Measurements from ENCODE around the gene BACH2.
"Not testable (repeated sequence)": the region's sequence is repeated elsewhere in the genome, so short reads cannot be mapped to it uniquely, and the experiment has no call there.

BACH2 gene

GRCh38 chr6:90146024-90146423, 150.6 kb downstream of the BACH2 start:
- no peaks in the 10 kb centered on the region for H3K36me3 ChIP-seq (ENCODE audit: control insufficient read depth, insufficient read depth, low read length)
- H3K9ac ChIP-seq (ENCODE audit: low read length): no peak overlapping the region
- no peak overlapping the region for H3K4me3 ChIP-seq (ENCODE audit: low read length)
- no peaks in the 10 kb centered on the region for H3K9me3 ChIP-seq (ENCODE audit: control insufficient read depth, low read length)
- no peaks in the 10 kb centered on the region for H3K27me3 ChIP-seq (ENCODE audit: control insufficient read depth, insufficient read depth, low read length)
- H3K4me1 ChIP-seq (ENCODE audit: control insufficient read depth, insufficient read depth, low read length): no peaks in the 10 kb centered on the region

DNA sequence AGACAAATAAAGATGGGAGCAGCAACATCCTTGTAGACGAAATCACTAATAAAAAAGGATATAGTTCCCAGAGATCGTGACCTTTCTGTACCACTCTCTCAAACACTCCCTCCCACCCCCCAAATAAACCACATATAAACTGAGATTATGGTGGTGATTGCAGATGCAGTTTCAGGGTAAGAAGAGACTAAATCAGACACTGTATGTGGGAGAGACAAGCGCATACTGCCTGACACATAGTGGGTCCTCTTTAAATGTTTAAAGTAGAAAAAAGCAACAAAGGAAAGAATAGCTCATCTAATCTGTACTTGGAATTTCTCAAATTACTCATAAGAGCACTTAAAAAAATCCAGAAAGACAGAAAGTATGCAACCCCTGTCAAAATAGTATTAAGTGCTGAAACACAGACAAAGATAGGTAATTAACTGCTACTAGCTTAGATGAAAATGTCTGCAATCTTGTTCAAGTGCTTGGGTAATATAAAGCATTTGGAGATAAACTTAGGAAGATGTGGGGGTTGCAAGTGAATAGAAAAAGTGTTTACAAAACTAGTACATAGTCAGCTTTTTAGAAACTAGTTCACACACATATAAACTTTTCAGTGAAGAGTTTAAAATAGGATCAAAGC, 151.6 kb downstream of the BACH2 start:
- Histone ChIP-seq H3K27me3 (ENCODE audit: control insufficient read depth, insufficient read depth, low read length) (no peaks in the 10 kb centered on the region), H3K36me3 (ENCODE audit: control insufficient read depth, insufficient read depth, low read length) (no peaks in the 10 kb centered on the region), H3K4me3 (ENCODE audit: low read length) (no peak overlapping the region)

GRCh38 chr6:90144396-90144795, 152.2 kb downstream of the BACH2 start:
- H3K27me3 ChIP-seq (ENCODE audit: control insufficient read depth, insufficient read depth, low read length): no peaks in the 10 kb centered on the region
- H3K9me3 ChIP-seq (ENCODE audit: control insufficient read depth, low read length): no peaks in the 10 kb centered on the region
- no peak overlapping the region for H3K9ac ChIP-seq (ENCODE audit: low read length)
- H3K4me3 ChIP-seq (ENCODE audit: low read length): no peak overlapping the region
- no peaks in the 10 kb centered on the region for H3K36me3 ChIP-seq (ENCODE audit: control insufficient read depth, insufficient read depth, low read length)
- H3K4me1 ChIP-seq (ENCODE audit: control insufficient read depth, insufficient read depth, low read length): no peaks in the 10 kb centered on the region

More for the DNA sequence above, 151.6 kb downstream of the BACH2 start:
- Histone ChIP-seq H3K4me1 (ENCODE audit: control insufficient read depth, insufficient read depth, low read length) (no peaks in the 10 kb centered on the region), H3K9me3 (ENCODE audit: control insufficient read depth, low read length) (no peaks in the 10 kb centered on the region), H3K9ac (ENCODE audit: low read length) (no peak overlapping the region)

GRCh38 chr6:90140683-90141082, 156.0 kb downstream of the BACH2 start:
- Histone ChIP-seq H3K27me3 (ENCODE audit: control insufficient read depth, insufficient read depth, low read length) (no peaks in the 10 kb centered on the region), H3K4me1 (ENCODE audit: control insufficient read depth, insufficient read depth, low read length) (no peaks in the 10 kb centered on the region), H3K36me3 (ENCODE audit: control insufficient read depth, insufficient read depth, low read length) (no peaks in the 10 kb centered on the region), H3K4me3 (ENCODE audit: low read length) (no peak overlapping the region), H3K9me3 (ENCODE audit: control insufficient read depth, low read length) (no peaks in the 10 kb centered on the region), H3K9ac (ENCODE audit: low read length) (no peak overlapping the region)

- H3K9ac ChIP-seq (ENCODE audit: low read length): no peak overlapping the region
- no peaks in the 10 kb centered on the region for H3K27me3 ChIP-seq (ENCODE audit: control insufficient read depth, insufficient read depth, low read length)
- H3K36me3 ChIP-seq (ENCODE audit: control insufficient read depth, insufficient read depth, low read length): no peaks in the 10 kb centered on the region
- H3K4me1 ChIP-seq (ENCODE audit: control insufficient read depth, insufficient read depth, low read length): no peaks in the 10 kb centered on the region
- no peaks in the 10 kb centered on the region for H3K9me3 ChIP-seq (ENCODE audit: control insufficient read depth, low read length)
- H3K4me3 ChIP-seq (ENCODE audit: low read length): no peak overlapping the region
These were observed 157.3 kb downstream of the BACH2 start for GRCh38 chr6:90139272-90139817.

- H3K4me1 ChIP-seq (ENCODE audit: control insufficient read depth, insufficient read depth, low read length): no peaks in the 10 kb centered on the region
- no peak overlapping the region for H3K9ac ChIP-seq (ENCODE audit: low read length)
- H3K27me3 ChIP-seq (ENCODE audit: control insufficient read depth, insufficient read depth, low read length): no peaks in the 10 kb centered on the region
- no peak overlapping the region for H3K4me3 ChIP-seq (ENCODE audit: low read length)
- no peaks in the 10 kb centered on the region for H3K36me3 ChIP-seq (ENCODE audit: control insufficient read depth, insufficient read depth, low read length)
- no peaks in the 10 kb centered on the region for H3K9me3 ChIP-seq (ENCODE audit: control insufficient read depth, low read length)
These were observed 159.6 kb downstream of the BACH2 start for GRCh38 chr6:90136837-90137568.

DNA sequence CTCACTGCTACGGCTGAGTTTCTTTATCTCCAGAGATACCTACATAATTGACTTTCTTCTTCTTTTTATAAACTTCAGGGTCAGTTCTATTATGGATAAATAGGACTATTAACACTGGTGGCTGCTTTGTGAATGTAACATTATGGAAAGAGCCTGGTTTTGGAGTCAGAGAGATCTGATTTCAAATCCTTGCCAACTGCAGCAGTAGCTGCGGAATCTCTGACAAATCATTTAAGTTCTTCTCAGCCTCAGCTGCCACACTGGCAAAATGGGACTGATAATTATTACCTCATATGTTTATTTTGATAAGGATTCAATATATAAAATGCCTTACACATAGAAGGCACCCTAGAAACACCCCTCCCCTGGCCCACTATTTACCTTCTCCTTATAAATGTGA, 160.5 kb downstream of the BACH2 start:
- Histone ChIP-seq H3K9ac (ENCODE audit: low read length) (no peak overlapping the region), H3K4me1 (ENCODE audit: control insufficient read depth, insufficient read depth, low read length) (no peaks in the 10 kb centered on the region), H3K9me3 (ENCODE audit: control insufficient read depth, low read length) (no peaks in the 10 kb centered on the region), H3K4me3 (ENCODE audit: low read length) (no peak overlapping the region), H3K27me3 (ENCODE audit: control insufficient read depth, insufficient read depth, low read length) (no peaks in the 10 kb centered on the region), H3K36me3 (ENCODE audit: control insufficient read depth, insufficient read depth, low read length) (no peaks in the 10 kb centered on the region)

- Histone ChIP-seq H3K4me3 (ENCODE audit: low read length) (no peak overlapping the region), H3K27me3 (ENCODE audit: control insufficient read depth, insufficient read depth, low read length) (no peaks in the 10 kb centered on the region), H3K36me3 (ENCODE audit: control insufficient read depth, insufficient read depth, low read length) (no peaks in the 10 kb centered on the region), H3K4me1 (ENCODE audit: control insufficient read depth, insufficient read depth, low read length) (no peaks in the 10 kb centered on the region), H3K9ac (ENCODE audit: low read length) (no peak overlapping the region), H3K9me3 (ENCODE audit: control insufficient read depth, low read length) (no peaks in the 10 kb centered on the region)
These were observed 161.0 kb downstream of the BACH2 start for GRCh38 chr6:90135667-90136066.

- H3K9me3 ChIP-seq (ENCODE audit: control insufficient read depth, low read length); H3K4me3 ChIP-seq (ENCODE audit: low read length); H3K36me3 ChIP-seq (ENCODE audit: control insufficient read depth, insufficient read depth, low read length); H3K27me3 ChIP-seq (ENCODE audit: control insufficient read depth, insufficient read depth, low read length); H3K9ac ChIP-seq (ENCODE audit: low read length); H3K4me1 ChIP-seq (ENCODE audit: control insufficient read depth, insufficient read depth, low read length): not testable (repeated sequence)
These were observed 163.0 kb downstream of the BACH2 start for GRCh38 chr6:90133664-90134063.

GRCh38 chr6:90131614-90132423, 164.8 kb downstream of the BACH2 start:
- no peak overlapping the region for H3K4me3 ChIP-seq (ENCODE audit: low read length)
- H3K9me3 ChIP-seq (ENCODE audit: control insufficient read depth, low read length): no peaks in the 10 kb centered on the region
- H3K4me1 ChIP-seq (ENCODE audit: control insufficient read depth, insufficient read depth, low read length): no peaks in the 10 kb centered on the region

DNA sequence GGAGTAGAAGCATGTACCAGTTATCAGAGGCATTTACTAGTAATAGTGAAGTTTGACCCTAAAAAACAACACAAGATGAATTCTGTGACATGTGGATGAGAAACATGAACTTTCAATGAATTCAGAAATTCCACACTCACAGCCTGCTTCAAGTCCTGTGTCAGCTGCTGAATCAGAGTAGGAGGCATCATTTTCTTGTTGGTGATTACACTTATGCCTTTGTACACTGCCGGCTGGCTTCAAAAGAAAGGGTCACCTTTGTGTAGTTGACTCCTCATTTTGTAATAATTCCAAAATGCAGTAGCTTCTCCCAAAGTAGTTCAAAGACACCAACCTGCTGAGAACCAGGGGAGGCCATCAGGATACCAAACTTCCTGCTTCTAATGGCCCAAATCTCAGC, 165.5 kb downstream of the BACH2 start:
- Histone ChIP-seq H3K4me1 (ENCODE audit: control insufficient read depth, insufficient read depth, low read length) (no peaks in the 10 kb centered on the region), H3K4me3 (ENCODE audit: low read length) (no peak overlapping the region), H3K27me3 (ENCODE audit: control insufficient read depth, insufficient read depth, low read length) (no peaks in the 10 kb centered on the region), H3K36me3 (ENCODE audit: control insufficient read depth, insufficient read depth, low read length) (no peaks in the 10 kb centered on the region), H3K9ac (ENCODE audit: low read length) (no peak overlapping the region), H3K9me3 (ENCODE audit: control insufficient read depth, low read length) (no peaks in the 10 kb centered on the region)

More at GRCh38 chr6:90131614-90132423, 164.8 kb downstream of the BACH2 start:
- H3K9ac ChIP-seq (ENCODE audit: low read length): no peak overlapping the region
- no peaks in the 10 kb centered on the region for H3K36me3 ChIP-seq (ENCODE audit: control insufficient read depth, insufficient read depth, low read length)
- H3K27me3 ChIP-seq (ENCODE audit: control insufficient read depth, insufficient read depth, low read length): no peaks in the 10 kb centered on the region

DNA sequence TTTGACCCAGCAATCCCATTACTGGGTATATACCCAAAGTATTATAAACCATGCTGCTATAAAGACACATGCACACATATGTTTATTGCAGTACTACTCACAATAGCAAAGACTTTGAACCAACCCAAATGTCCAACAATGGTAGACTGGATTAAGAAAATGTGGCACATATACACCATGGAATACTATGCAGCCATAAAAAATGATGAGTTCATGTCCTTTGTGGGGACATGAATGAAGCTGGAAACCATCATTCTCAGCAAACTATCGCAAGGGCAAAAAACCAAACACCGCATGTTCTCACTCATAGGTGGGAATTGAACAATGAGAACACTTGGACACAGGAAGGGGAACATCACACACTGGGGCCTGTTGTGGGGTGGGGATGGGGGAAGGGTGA, 168.0 kb downstream of the BACH2 start:
- not testable (repeated sequence) for H3K27me3 ChIP-seq (ENCODE audit: control insufficient read depth, insufficient read depth, low read length); H3K9me3 ChIP-seq (ENCODE audit: control insufficient read depth, low read length)

More for the DNA sequence above, 168.0 kb downstream of the BACH2 start:
- H3K4me1 ChIP-seq (ENCODE audit: control insufficient read depth, insufficient read depth, low read length); H3K4me3 ChIP-seq (ENCODE audit: low read length); H3K36me3 ChIP-seq (ENCODE audit: control insufficient read depth, insufficient read depth, low read length); H3K9ac ChIP-seq (ENCODE audit: low read length): not testable (repeated sequence)
